GM12801 (cell line): Measurements from ENCODE around the gene ZNRF1.

Experiments
- CTCF ChIP-seq: IDR thresholded peaks from one replicate; pipeline ENCODE4 v1.5.1; 2011; ENCODE audit warnings: control low read depth; ENCODE audit not compliant: insufficient read length; ENCODE audit errors: extremely low read depth

ZNRF1 gene

GRCh38 chr16:75114946-75115825 lies 116.4 kb downstream of the ZNRF1 start:
- no peak for TF ChIP-seq CTCF

GRCh38 chr16:75116081-75116910 lies 117.5 kb downstream of the ZNRF1 start, which contains the start of gene LDHD:
LDHD (minus strand) TSS chr16:75116780; CDS start chr16:75116720, 60 bp downstream.
- TF ChIP-seq CTCF, result no peak

DNA sequence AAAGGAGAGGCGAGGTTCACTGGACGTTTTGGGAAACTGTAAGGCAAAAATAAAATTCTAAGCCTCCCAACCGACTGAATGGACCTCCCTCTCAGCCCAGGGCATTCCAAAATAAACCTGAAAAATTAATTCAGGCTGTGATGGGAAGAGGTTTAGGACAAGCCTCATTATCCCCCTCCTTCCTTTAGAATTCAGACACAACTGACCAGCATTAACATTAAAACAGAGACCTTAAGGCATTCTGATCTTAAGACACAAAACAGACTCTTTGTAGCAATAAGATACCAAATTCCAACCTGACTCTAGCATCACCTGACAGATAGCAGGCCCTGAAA lies 118.1 kb downstream of the ZNRF1 start:
- no peak for TF ChIP-seq CTCF

DNA sequence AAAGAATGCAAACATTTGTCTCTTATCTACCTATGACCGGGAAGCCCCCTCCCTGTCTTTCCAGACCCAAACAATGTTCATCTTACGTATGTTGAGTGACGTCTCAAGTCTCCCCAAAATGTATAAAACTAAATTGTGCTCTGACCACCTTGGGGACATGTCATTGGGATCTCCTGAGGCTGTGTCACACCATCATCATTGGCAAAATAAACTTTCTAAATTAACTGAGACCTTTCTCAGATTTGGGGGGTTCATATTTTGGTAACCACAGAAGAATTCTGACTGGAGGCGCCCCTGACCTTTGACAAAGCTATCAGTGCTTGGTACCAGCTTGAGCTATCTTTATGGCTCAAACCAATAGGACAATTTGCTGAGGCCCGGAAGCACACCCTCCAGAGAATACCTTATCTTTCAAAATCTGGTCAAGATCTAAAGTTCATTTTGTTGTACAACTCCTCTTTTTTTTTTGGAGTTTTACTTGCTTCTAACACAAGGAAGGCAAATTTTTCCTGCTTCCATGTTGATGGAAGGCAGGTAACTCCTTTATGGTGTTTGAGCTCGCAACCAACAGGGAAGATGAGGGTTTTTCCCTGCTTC lies 120.2 kb downstream of the ZNRF1 start:
- no peak for TF ChIP-seq CTCF

- TF ChIP-seq CTCF, result no peak
These were observed 121.4 kb downstream of the ZNRF1 start for GRCh38 chr16:75120253-75120652.

GRCh38 chr16:75121949-75122568 lies 123.2 kb downstream of the ZNRF1 start:
- no peak for TF ChIP-seq CTCF

DNA sequence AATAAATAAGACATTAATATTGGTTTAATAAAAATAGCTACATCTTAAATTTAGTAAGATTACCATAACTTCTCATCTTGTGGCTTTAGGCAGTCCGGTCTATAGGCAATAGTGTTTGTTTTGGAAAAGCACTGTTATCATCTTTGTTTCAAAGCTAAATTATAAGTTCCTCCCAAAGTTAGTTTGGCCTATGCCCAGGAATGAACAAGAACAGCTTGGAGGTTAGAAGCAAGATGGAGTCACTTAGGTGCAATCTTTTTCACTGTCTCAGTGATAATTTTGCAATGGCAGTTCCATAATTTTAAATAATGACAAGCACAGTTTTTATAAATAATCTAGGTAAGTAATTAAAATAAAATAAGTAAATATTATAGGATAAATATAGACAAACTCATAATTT lies 123.8 kb downstream of the ZNRF1 start:
- no peak for TF ChIP-seq CTCF
